GM23248 (cell line): ENCODE measurements around the gene BRI3BP. TPM values are rescaled to one million over a fixed set of nuclear protein-coding genes. Genes with fewer than 3 reads are reported as not detected.

Source experiments
- DNase-seq: peaks from one replicate; pipeline ENCODE4 v3.0.0-alpha.2; 2015
- H2AFZ ChIP-seq: fragments of 200-600 bp; sonication (generic); 2 replicates; pipeline ENCODE4 v1.6.1; 2016; ENCODE audit warnings: antibody characterized with exemption
- H3F3A ChIP-seq: fragments of 200-600 bp; sonication (generic); 2 replicates; pipeline ENCODE4 v1.6.1; 2016; ENCODE audit warnings: mild to moderate bottlenecking, antibody characterized with exemption, mixed run types; ENCODE audit not compliant: insufficient read depth
- H3K27ac ChIP-seq: fragments of 200-600 bp; sonication (generic); 2 replicates; pipeline ENCODE4 v1.5.1; 2016; ENCODE audit warnings: mild to moderate bottlenecking
- H3K27me3 ChIP-seq: fragments of 200-600 bp; sonication (generic); replicated peaks from 2 replicates; pipeline ENCODE4 v1.6.1; 2016; ENCODE audit warnings: mild to moderate bottlenecking; ENCODE audit not compliant: insufficient read depth
- H3K36me3 ChIP-seq: fragments of 200-600 bp; sonication (generic); 2 replicates; pipeline ENCODE4 v1.6.1; 2016; ENCODE audit warnings: low read depth, mild to moderate bottlenecking
- H3K4me1 ChIP-seq: fragments of 200-600 bp; sonication (generic); 2 replicates; pipeline ENCODE4 v1.6.1; 2016; ENCODE audit warnings: mild to moderate bottlenecking; ENCODE audit not compliant: insufficient read depth
- H3K4me2 ChIP-seq: fragments of 200-600 bp; sonication (generic); one replicate; pipeline ENCODE4 v1.6.1; 2016; ENCODE audit warnings: mild to moderate bottlenecking; ENCODE audit not compliant: unreplicated experiment
- H3K4me3 ChIP-seq: fragments of 200-600 bp; sonication (generic); 2 replicates; pipeline ENCODE4 v1.5.1; 2016; ENCODE audit warnings: mild to moderate bottlenecking
- H3K79me2 ChIP-seq: fragments of 200-600 bp; sonication (generic); 2 replicates; pipeline ENCODE4 v1.6.1; 2016; ENCODE audit warnings: mild to moderate bottlenecking; ENCODE audit not compliant: insufficient read depth
- H3K9ac ChIP-seq: fragments of 200-600 bp; sonication (generic); 2 replicates; pipeline ENCODE4 v1.6.1; 2016; ENCODE audit warnings: mild to moderate bottlenecking
- H3K9me2 ChIP-seq: fragments of 200-600 bp; sonication (generic); 2 replicates; pipeline ENCODE4 v1.6.1; 2016; ENCODE audit warnings: mixed run types, mild to moderate bottlenecking, moderate library complexity; ENCODE audit not compliant: insufficient read depth
- H3K9me3 ChIP-seq: fragments of 200-600 bp; sonication (generic); one replicate; pipeline ENCODE4 v1.6.1; 2017; ENCODE audit warnings: low read depth
- H4K20me1 ChIP-seq: fragments of 200-600 bp; sonication (generic); 2 replicates; pipeline ENCODE4 v1.6.0; 2016; ENCODE audit not compliant: insufficient read depth
- EZH2 ChIP-seq: fragments of 200-600 bp; sonication (generic); IDR thresholded peaks from 2 replicates; pipeline ENCODE4 v1.6.1; 2018; ENCODE audit warnings: antibody characterized with exemption, mild to moderate bottlenecking; ENCODE audit not compliant: insufficient read depth, poor library complexity, severe bottlenecking
- EZH2phosphoT487 ChIP-seq: fragments of 200-600 bp; sonication (generic); IDR thresholded peaks from 2 replicates; pipeline ENCODE4 v1.6.1; 2018; ENCODE audit warnings: antibody characterized with exemption, moderate library complexity, mild to moderate bottlenecking, low read depth; ENCODE audit not compliant: insufficient read depth
- WGBS, 2 experiments: methylation state at CpG; one replicate each; pipeline ENCODE4 v1.1.6; 2015 to 2017; ENCODE audit warnings: low lambda C conversion rate in 2 of 2, low coverage in 1 of 2; ENCODE audit errors: missing lambda C conversion rate in 2 of 2; 5-methylcytosine and 5-hydroxymethylcytosine counted together
- in situ Hi-C: fragments of 300-500 bp; cut with MboI; formaldehyde crosslinking; loops from 2 replicates; pipeline ENCODE4 v1.15.0; 2020
- polyA plus RNA-seq: library from polyadenylated mRNA; unstranded; fragments of >200 nt; fragmentation: Nextera tagmentation; extraction: Ambion mirVana; gene quantifications from 2 replicates; pipeline ENCODE4 v1.2.1, GENCODE V29; 2016
- total RNA-seq: library from RNA; depleted of rRNA; stranded (reverse); fragments of >200 nt; shearing (Covaris generic); gene quantifications from 2 replicates; pipeline ENCODE4 v1.2.3, GENCODE V29; 2014

BRI3BP gene
- total and polyA plus RNA-seq, 2 experiments from 2014 or later: 3.5 to 4.2 TPM

DNA sequence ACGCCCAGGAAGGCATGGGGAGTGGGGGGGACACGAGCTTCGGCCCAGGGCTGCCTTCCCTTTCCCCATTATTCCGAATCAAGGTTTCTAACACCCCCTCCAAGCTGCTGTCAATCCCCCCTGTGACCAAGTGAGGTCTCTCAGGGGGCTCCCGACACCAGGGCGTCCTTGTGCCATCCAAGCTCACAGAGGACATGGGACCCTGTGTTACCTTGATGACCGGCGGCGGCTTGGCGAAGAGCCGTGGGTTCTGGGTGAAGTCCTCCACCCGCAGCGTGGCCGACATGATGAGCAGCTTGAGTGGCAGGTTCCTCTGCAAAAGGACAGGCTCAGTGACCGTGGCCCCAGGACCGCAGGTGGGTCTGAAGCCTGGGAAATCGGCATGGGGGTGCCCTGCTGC lies 24.8 kb upstream of the BRI3BP start:
- Histone ChIP-seq H3K9me2 (no peaks in the 10 kb centered on the region), H3K4me2 (no peak overlapping the region), H3F3A (no peaks in the 10 kb centered on the region), H2AFZ (no peak overlapping the region), H3K27ac (no peak overlapping the region), H4K20me1 (no peaks in the 10 kb centered on the region), H3K27me3 (no peaks in the 10 kb centered on the region), H3K9me3 (no peaks in the 10 kb centered on the region), H3K79me2 (no peaks in the 10 kb centered on the region), H3K4me3 (no peak overlapping the region), H3K9ac (no peak overlapping the region), H3K4me1 (no peaks in the 10 kb centered on the region), H3K36me3 (no peaks in the 10 kb centered on the region)
- DNase-seq: no peak
- 93 to 94% methylated on average over 14 to 17 of the region's 17 CpGs for WGBS, 2 experiments
- TF ChIP-seq EZH2phosphoT487 (no peak), EZH2 (no peak)
- in situ Hi-C loops: no loop called here

DNA sequence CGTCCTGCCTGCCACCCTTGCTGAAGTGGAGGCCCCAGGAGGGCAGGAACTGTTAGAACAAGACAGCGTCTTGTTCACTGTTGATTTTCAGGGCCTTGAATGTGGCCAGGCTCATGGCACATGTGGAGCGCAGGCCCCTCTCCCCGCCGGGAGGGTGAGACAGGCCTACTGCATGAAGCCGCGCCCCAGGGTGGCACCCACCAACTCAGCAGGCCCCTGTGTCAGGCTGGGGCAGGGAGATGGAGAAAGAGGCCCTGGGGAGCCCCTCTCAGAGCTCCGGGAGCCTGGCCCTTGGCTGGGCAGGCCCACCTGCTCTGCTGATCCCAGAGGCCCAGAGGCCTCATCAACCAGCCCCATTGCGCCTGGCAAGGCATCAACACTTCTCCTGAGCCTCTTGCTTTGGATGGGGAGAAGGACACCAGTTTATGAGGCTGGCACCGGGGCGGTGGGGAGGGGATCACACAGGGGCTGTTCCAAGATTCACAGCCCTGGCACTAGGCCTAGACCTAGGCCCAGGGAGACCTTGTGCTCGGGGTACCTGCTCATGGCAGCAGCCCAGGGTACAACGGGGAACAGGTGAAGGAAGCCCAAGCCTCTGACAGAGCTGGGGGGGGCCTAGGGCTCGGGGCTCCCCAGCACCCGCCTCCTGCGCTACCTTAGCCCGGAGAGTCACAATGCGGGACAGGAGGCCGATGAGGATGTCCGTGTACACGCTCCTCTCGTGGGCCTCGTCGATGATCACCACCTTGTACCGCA lies 22.6 kb upstream of the BRI3BP start:
- Histone ChIP-seq H4K20me1 (no peaks in the 10 kb centered on the region), H3K4me2 (no peak overlapping the region), H3K27me3 (no peaks in the 10 kb centered on the region), H3K4me1 (no peaks in the 10 kb centered on the region), H3K27ac (no peak overlapping the region), H3K79me2 (no peaks in the 10 kb centered on the region), H3K9ac (no peak overlapping the region), H2AFZ (no peak overlapping the region), H3K9me3 (no peaks in the 10 kb centered on the region), H3K36me3 (0 out of 2 replicates have a peak, but pooled peaks cover 3% of the 10 kb centered on the region), H3F3A (no peaks in the 10 kb centered on the region), H3K9me2 (no peaks in the 10 kb centered on the region), H3K4me3 (no peak overlapping the region)
- no peak for DNase-seq
- in situ Hi-C loops: no loop called here
- WGBS, 2 experiments: 94 to 96% methylated on average over 24 to 25 of the region's 25 CpGs
- TF ChIP-seq EZH2phosphoT487: no peak
- no peak for TF ChIP-seq EZH2

DNA sequence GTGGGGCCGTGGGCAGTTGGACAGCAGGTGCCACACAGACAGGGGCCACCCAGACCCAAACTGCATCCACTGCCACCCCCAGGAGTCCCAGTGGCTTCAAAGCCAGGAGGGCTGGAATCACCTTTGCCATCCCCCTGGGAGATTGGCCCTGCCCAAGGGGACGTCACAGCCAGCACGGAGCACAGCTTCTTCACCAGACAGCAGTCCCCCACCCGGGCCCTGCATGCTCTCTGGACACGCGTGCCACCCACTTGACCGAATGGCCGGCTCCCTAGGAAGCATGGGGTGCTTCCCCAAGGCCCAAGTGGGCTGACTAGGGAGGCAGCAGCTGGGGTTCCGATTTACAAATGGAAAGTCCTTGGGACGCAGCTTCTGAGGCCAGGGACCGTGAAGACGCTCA lies 21.8 kb upstream of the BRI3BP start:
- H4K20me1 ChIP-seq: no peaks in the 10 kb centered on the region
- no peak for DNase-seq
- no peaks in the 10 kb centered on the region for H3K27me3 ChIP-seq
- no peaks in the 10 kb centered on the region for H3K4me1 ChIP-seq
- H3K9ac ChIP-seq: no peak overlapping the region
- no peak overlapping the region for H3K4me3 ChIP-seq
- in situ Hi-C loops: no loop called here
- H3K4me2 ChIP-seq: no peak overlapping the region
- no peaks in the 10 kb centered on the region for H3K9me2 ChIP-seq
- H3K9me3 ChIP-seq: no peaks in the 10 kb centered on the region
- H3F3A ChIP-seq: no peaks in the 10 kb centered on the region
- TF ChIP-seq EZH2phosphoT487: no peak
- TF ChIP-seq EZH2: no peak
- 93 to 96% methylated on average over 11 to 12 of the region's 12 CpGs for WGBS, 2 experiments
- 0 out of 2 replicates have a peak, but pooled peaks cover 3% of the 10 kb centered on the region for H3K36me3 ChIP-seq
- no peaks in the 10 kb centered on the region for H3K79me2 ChIP-seq
- no peak overlapping the region for H2AFZ ChIP-seq
- H3K27ac ChIP-seq: no peak overlapping the region

DNA sequence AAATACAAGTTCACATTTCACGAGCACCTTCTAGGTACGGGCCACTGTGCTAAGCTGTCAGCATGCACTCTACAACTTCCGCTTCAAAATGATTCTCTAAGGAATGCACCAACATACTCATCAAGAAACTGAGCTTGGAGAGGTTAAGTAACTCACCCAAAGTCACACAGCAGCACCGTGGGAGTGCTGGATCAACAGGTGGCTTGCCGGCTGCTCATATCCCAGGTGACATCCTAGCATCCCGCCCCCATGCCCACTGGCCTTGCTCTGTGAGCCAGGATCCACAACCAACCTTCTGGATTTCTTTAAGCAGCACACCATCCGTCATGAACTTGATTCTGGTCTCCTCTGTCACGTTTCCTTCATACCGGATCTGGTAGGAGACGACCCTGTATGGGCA lies 21.2 kb upstream of the BRI3BP start:
- H3K4me1 ChIP-seq: no peaks in the 10 kb centered on the region
- no peak for TF ChIP-seq EZH2phosphoT487
- no peak for TF ChIP-seq EZH2
- H3K9ac ChIP-seq: no peak overlapping the region
- 89 to 91% methylated on average over 10 of the region's 10 CpGs for WGBS, 2 experiments
- no peaks in the 10 kb centered on the region for H4K20me1 ChIP-seq
- DNase-seq: no peak
- no peaks in the 10 kb centered on the region for H3K9me3 ChIP-seq
- in situ Hi-C loops: no loop called here
- H3K9me2 ChIP-seq: no peaks in the 10 kb centered on the region
- H3F3A ChIP-seq: no peaks in the 10 kb centered on the region
- H3K27ac ChIP-seq: no peak overlapping the region
- no peak overlapping the region for H3K4me2 ChIP-seq
- H2AFZ ChIP-seq: no peak overlapping the region
- no peaks in the 10 kb centered on the region for H3K79me2 ChIP-seq
- no peaks in the 10 kb centered on the region for H3K27me3 ChIP-seq
- no peak overlapping the region for H3K4me3 ChIP-seq
- H3K36me3 ChIP-seq: 0 out of 2 replicates have a peak, but pooled peaks cover 8% of the 10 kb centered on the region
